ENCODE results near the gene SEC16A. TPM values are rescaled to one million over a fixed set of nuclear protein-coding genes. Genes with fewer than 3 reads are reported as not detected.
"Not testable (repeated sequence)": the region's sequence is repeated elsewhere in the genome, so short reads cannot be mapped to it uniquely, and the experiment has no call there.

Gene SEC16A
- total and polyA plus RNA-seq, 3 experiments from 2014 or later: 42.9 to 78.0 (median 75.5) TPM

GRCh38 chr9:136409557-136410455 lies 73.0 kb downstream of the SEC16A start:
- Histone ChIP-seq H3K4me3 (ENCODE audit: low read length) (peak overlapping the region; percentile 73), H3K36me3 (ENCODE audit: insufficient read depth, low read length) (peaks cover 13% of the 10 kb centered on the region), H3K27ac (ENCODE audit: low read depth, low read length) (peak overlapping the region; percentile 67), H3K27me3 (ENCODE audit: insufficient read depth, low read length, poor library complexity, severe bottlenecking) (no peaks in the 10 kb centered on the region), H3K4me1 (ENCODE audit: insufficient read depth, low read length) (peaks cover 38% of the 10 kb centered on the region), H3K9me3 (ENCODE audit: low read length) (no peaks in the 10 kb centered on the region)
- Mint-ChIP-seq H3K27ac (peak overlapping the region; percentile 68 to 93 (median 87)), H3K36me3 (peaks cover 0 to 75% (median 5%) of the 10 kb centered on the region in 3 donors), H3K4me3 (peak overlapping the region; percentile 86 to 98 (median 90)), H3K9me3 (no peaks in the 10 kb centered on the region), H3K27me3 (no peaks in the 10 kb centered on the region), H3K4me1 (peaks cover 36 to 61% (median 49%) of the 10 kb centered on the region in 3 donors)
- POLR2A ChIA-PET: no interaction called here
- CTCF ChIA-PET: interaction anchor here (1.1 to 1.7 kb wide), 5 partner anchors 9 to 222 kb away, joined by 3 to 13 read pairs (median 4); no protein-coding TSS in a partner anchor
- DNase-seq: peak in 4 of 5 donors; percentile 9 to 38 (median 31)

GRCh38 chr9:136407911-136408310 lies 74.9 kb downstream of the SEC16A start:
- Mint-ChIP-seq H3K36me3 (peaks cover 0 to 59% (median 2%) of the 10 kb centered on the region in 3 donors), H3K4me1 (peaks cover 51 to 74% (median 66%) of the 10 kb centered on the region in 3 donors), H3K9me3 (no peaks in the 10 kb centered on the region), H3K27ac (peak overlapping the region in 4 of 8 donors; percentile 10 to 82 (median 64)), H3K27me3 (no peaks in the 10 kb centered on the region), H3K4me3 (peak overlapping the region in 4 of 7 donors; percentile 31 to 81 (median 45))
- Histone ChIP-seq H3K27ac (ENCODE audit: low read depth, low read length) (no peak overlapping the region), H3K27me3 (ENCODE audit: insufficient read depth, low read length, poor library complexity, severe bottlenecking) (no peaks in the 10 kb centered on the region), H3K9me3 (ENCODE audit: low read length) (no peaks in the 10 kb centered on the region), H3K4me1 (ENCODE audit: insufficient read depth, low read length) (peaks cover 56% of the 10 kb centered on the region), H3K36me3 (ENCODE audit: insufficient read depth, low read length) (no peaks in the 10 kb centered on the region), H3K4me3 (ENCODE audit: low read length) (no peak overlapping the region)
- ChIA-PET POLR2A (no interaction called here), CTCF (interaction anchor here (0.5 kb wide), 1 partner anchor 50 kb away, joined by 3 read pairs; no protein-coding TSS in a partner anchor)
- no peak for DNase-seq

GRCh38 chr9:136407061-136407460 lies 75.8 kb downstream of the SEC16A start:
- H3K9me3 Mint-ChIP-seq; CTCF ChIA-PET; H3K27ac ChIP-seq (ENCODE audit: low read depth, low read length); H3K4me3 ChIP-seq (ENCODE audit: low read length); H3K4me3 Mint-ChIP-seq; H3K36me3 ChIP-seq (ENCODE audit: insufficient read depth, low read length); POLR2A ChIA-PET; DNase-seq; H3K27me3 ChIP-seq (ENCODE audit: insufficient read depth, low read length, poor library complexity, severe bottlenecking); H3K9me3 ChIP-seq (ENCODE audit: low read length); H3K27me3 Mint-ChIP-seq: not testable (repeated sequence)
- H3K4me1 ChIP-seq (ENCODE audit: insufficient read depth, low read length): peaks cover 58% of the 10 kb centered on the region
- peaks cover 55 to 78% (median 69%) of the 10 kb centered on the region in 3 donors for H3K4me1 Mint-ChIP-seq
- peak overlapping the region in 2 of 8 donors; percentile 57 to 82 for H3K27ac Mint-ChIP-seq
- peaks cover 0 to 56% (median 2%) of the 10 kb centered on the region in 3 donors for H3K36me3 Mint-ChIP-seq

- peaks cover 47 to 73% (median 58%) of the 10 kb centered on the region in 3 donors for H3K4me1 Mint-ChIP-seq
- H3K4me3 ChIP-seq (ENCODE audit: low read length); H3K36me3 ChIP-seq (ENCODE audit: insufficient read depth, low read length); H3K27me3 Mint-ChIP-seq; H3K9me3 ChIP-seq (ENCODE audit: low read length); DNase-seq; CTCF ChIA-PET; H3K9me3 Mint-ChIP-seq; H3K27ac ChIP-seq (ENCODE audit: low read depth, low read length); H3K27me3 ChIP-seq (ENCODE audit: insufficient read depth, low read length, poor library complexity, severe bottlenecking): not testable (repeated sequence)
- H3K27ac Mint-ChIP-seq: peak overlapping the region in 3 of 8 donors; percentile 42 to 99 (median 72)
- H3K4me1 ChIP-seq (ENCODE audit: insufficient read depth, low read length): peaks cover 47% of the 10 kb centered on the region
- peaks cover 0 to 48% (median 2%) of the 10 kb centered on the region in 3 donors for H3K36me3 Mint-ChIP-seq
- H3K4me3 Mint-ChIP-seq: peak overlapping the region in 2 of 7 donors; percentile 28 to 74
- POLR2A ChIA-PET: interaction anchor here (0.6 kb wide), 1 partner anchor 447 kb away, joined by 7 read pairs; no protein-coding TSS in a partner anchor
These were observed 76.9 kb downstream of the SEC16A start for GRCh38 chr9:136405904-136406303.

- H3K9me3 Mint-ChIP-seq: no peaks in the 10 kb centered on the region
- H3K27me3 Mint-ChIP-seq: no peaks in the 10 kb centered on the region
- Histone ChIP-seq H3K36me3 (ENCODE audit: insufficient read depth, low read length) (peaks cover 8% of the 10 kb centered on the region), H3K4me3 (ENCODE audit: low read length) (no peak overlapping the region), H3K27ac (ENCODE audit: low read depth, low read length) (no peak overlapping the region), H3K9me3 (ENCODE audit: low read length) (no peaks in the 10 kb centered on the region), H3K4me1 (ENCODE audit: insufficient read depth, low read length) (peaks cover 49% of the 10 kb centered on the region), H3K27me3 (ENCODE audit: insufficient read depth, low read length, poor library complexity, severe bottlenecking) (no peaks in the 10 kb centered on the region)
- H3K4me3 Mint-ChIP-seq: peak overlapping the region in 3 of 7 donors; percentile 16 to 83 (median 28)
- no peak for DNase-seq
- peaks cover 48 to 72% (median 56%) of the 10 kb centered on the region in 3 donors for H3K4me1 Mint-ChIP-seq
- H3K36me3 Mint-ChIP-seq: peaks cover 0 to 44% (median 2%) of the 10 kb centered on the region in 3 donors
- POLR2A ChIA-PET: interaction anchor here (0.6 kb wide), 1 partner anchor 446 kb away, joined by 7 read pairs; no protein-coding TSS in a partner anchor
- CTCF ChIA-PET: no interaction called here
- peak overlapping the region in 5 of 8 donors; percentile 42 to 99 (median 92) for H3K27ac Mint-ChIP-seq
These were observed 77.4 kb downstream of the SEC16A start for GRCh38 chr9:136405481-136405880.

GRCh38 chr9:136404801-136405136 lies 78.1 kb downstream of the SEC16A start:
- H3K4me1 Mint-ChIP-seq: peaks cover 46 to 69% (median 54%) of the 10 kb centered on the region in 3 donors
- H3K9me3 Mint-ChIP-seq: no peaks in the 10 kb centered on the region
- H3K36me3 ChIP-seq (ENCODE audit: insufficient read depth, low read length): peaks cover 8% of the 10 kb centered on the region
- no peaks in the 10 kb centered on the region for H3K9me3 ChIP-seq (ENCODE audit: low read length)
- CTCF ChIA-PET: interaction anchor here (0.6 kb wide), 1 partner anchor 15 kb away, joined by 3 read pairs; no protein-coding TSS in a partner anchor
- H3K4me3 Mint-ChIP-seq: peak overlapping the region in 6 of 7 donors; percentile 63 to 89 (median 72)
- peak overlapping the region; percentile 29 for H3K27ac ChIP-seq (ENCODE audit: low read depth, low read length)
- no peaks in the 10 kb centered on the region for H3K27me3 Mint-ChIP-seq
- no peak for DNase-seq
- no peaks in the 10 kb centered on the region for H3K27me3 ChIP-seq (ENCODE audit: insufficient read depth, low read length, poor library complexity, severe bottlenecking)
- peaks cover 53% of the 10 kb centered on the region for H3K4me1 ChIP-seq (ENCODE audit: insufficient read depth, low read length)
- H3K36me3 Mint-ChIP-seq: peaks cover 0 to 40% (median 2%) of the 10 kb centered on the region in 3 donors
- POLR2A ChIA-PET: no interaction called here
- no peak overlapping the region for H3K4me3 ChIP-seq (ENCODE audit: low read length)
- H3K27ac Mint-ChIP-seq: peak overlapping the region; percentile 66 to 99 (median 92)

GRCh38 chr9:136403915-136404800 lies 78.7 kb downstream of the SEC16A start:
- H3K27me3 Mint-ChIP-seq: no peaks in the 10 kb centered on the region
- Histone ChIP-seq H3K4me1 (ENCODE audit: insufficient read depth, low read length) (peaks cover 51% of the 10 kb centered on the region), H3K27ac (ENCODE audit: low read depth, low read length) (peak overlapping the region; percentile 51), H3K36me3 (ENCODE audit: insufficient read depth, low read length) (peaks cover 8% of the 10 kb centered on the region), H3K4me3 (ENCODE audit: low read length) (no peak overlapping the region), H3K27me3 (ENCODE audit: insufficient read depth, low read length, poor library complexity, severe bottlenecking) (no peaks in the 10 kb centered on the region), H3K9me3 (ENCODE audit: low read length) (no peaks in the 10 kb centered on the region)
- peak overlapping the region; percentile 50 to 99 (median 92) for H3K27ac Mint-ChIP-seq
- peaks cover 43 to 66% (median 49%) of the 10 kb centered on the region in 3 donors for H3K4me1 Mint-ChIP-seq
- H3K36me3 Mint-ChIP-seq: peaks cover 0 to 41% (median 2%) of the 10 kb centered on the region in 3 donors
- no peaks in the 10 kb centered on the region for H3K9me3 Mint-ChIP-seq
- DNase-seq: peak in 4 of 5 donors; percentile 17 to 46 (median 28)
- POLR2A ChIA-PET: interaction anchor here (1.1 to 1.6 kb wide), 2 partner anchors 20 to 41 kb away, joined by 3 to 8 read pairs; partner anchors contain the start of gene DNLZ
- peak overlapping the region; percentile 62 to 85 (median 72) for H3K4me3 Mint-ChIP-seq
- CTCF ChIA-PET: interaction anchor here (0.6 kb wide), 1 partner anchor 15 kb away, joined by 3 read pairs; no protein-coding TSS in a partner anchor

All from CD8-positive, alpha-beta memory T cell (primary cell).